Activated effector memory CD4-positive, alpha-beta T cell treated with anti-CD3 and anti-CD28 coated beads, Interleukin-2, amount 50 U/mL, for 16 hours (primary cell): ENCODE results near the gene TAF4.
A peak's percentile ranks its signal among the peaks of the same experiment; 100 is the strongest.
"Not testable (repeated sequence)": the region's sequence is repeated elsewhere in the genome, so short reads cannot be mapped to it uniquely, and the experiment has no call there.

Source experiments
- DNase-seq: peaks from one replicate; pipeline ENCODE4 v3.0.0-alpha.2; 2020

TAF4 gene, protein sequence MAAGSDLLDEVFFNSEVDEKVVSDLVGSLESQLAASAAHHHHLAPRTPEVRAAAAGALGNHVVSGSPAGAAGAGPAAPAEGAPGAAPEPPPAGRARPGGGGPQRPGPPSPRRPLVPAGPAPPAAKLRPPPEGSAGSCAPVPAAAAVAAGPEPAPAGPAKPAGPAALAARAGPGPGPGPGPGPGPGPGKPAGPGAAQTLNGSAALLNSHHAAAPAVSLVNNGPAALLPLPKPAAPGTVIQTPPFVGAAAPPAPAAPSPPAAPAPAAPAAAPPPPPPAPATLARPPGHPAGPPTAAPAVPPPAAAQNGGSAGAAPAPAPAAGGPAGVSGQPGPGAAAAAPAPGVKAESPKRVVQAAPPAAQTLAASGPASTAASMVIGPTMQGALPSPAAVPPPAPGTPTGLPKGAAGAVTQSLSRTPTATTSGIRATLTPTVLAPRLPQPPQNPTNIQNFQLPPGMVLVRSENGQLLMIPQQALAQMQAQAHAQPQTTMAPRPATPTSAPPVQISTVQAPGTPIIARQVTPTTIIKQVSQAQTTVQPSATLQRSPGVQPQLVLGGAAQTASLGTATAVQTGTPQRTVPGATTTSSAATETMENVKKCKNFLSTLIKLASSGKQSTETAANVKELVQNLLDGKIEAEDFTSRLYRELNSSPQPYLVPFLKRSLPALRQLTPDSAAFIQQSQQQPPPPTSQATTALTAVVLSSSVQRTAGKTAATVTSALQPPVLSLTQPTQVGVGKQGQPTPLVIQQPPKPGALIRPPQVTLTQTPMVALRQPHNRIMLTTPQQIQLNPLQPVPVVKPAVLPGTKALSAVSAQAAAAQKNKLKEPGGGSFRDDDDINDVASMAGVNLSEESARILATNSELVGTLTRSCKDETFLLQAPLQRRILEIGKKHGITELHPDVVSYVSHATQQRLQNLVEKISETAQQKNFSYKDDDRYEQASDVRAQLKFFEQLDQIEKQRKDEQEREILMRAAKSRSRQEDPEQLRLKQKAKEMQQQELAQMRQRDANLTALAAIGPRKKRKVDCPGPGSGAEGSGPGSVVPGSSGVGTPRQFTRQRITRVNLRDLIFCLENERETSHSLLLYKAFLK

GRCh38 chr20:62065674-62066338 is at the start of gene TAF4:
Gene TAF4 (minus strand): TSS chr20:62065881. CDS start chr20:62065810, 71 bp downstream.
- peak; percentile 94 for DNase-seq

- DNase-seq = no peak
These were observed 49.2 kb upstream of the TAF4 start for GRCh38 chr20:62114894-62115293.

- no peak for DNase-seq
These were observed 46.7 kb upstream of the TAF4 start for GRCh38 chr20:62112368-62112767.

GRCh38 chr20:62111148-62111547 is 45.5 kb upstream of the TAF4 start:
- DNase-seq = no peak

DNA sequence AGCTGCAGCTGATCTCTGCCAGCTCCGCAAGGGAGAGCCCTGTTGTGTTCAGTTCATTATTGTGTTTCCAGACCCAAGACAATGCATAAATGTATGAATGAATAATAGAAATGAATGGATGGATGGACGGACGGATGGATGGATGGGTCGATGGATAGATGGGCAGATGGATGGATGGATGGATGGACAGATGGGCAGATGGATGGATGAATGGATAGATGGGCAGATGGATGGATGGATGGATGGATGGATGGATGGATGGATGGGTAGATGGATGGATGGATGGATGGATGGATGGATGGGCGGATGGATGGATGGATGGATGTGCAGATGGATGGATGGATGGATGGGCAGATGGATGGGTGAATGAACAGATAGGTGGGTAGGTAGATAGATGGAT is 39.9 kb upstream of the TAF4 start:
- DNase-seq = no peak

GRCh38 chr20:62104791-62105345 is 39.2 kb upstream of the TAF4 start:
- no peak for DNase-seq

GRCh38 chr20:62104234-62104789 is 38.6 kb upstream of the TAF4 start:
- DNase-seq = no peak

DNA sequence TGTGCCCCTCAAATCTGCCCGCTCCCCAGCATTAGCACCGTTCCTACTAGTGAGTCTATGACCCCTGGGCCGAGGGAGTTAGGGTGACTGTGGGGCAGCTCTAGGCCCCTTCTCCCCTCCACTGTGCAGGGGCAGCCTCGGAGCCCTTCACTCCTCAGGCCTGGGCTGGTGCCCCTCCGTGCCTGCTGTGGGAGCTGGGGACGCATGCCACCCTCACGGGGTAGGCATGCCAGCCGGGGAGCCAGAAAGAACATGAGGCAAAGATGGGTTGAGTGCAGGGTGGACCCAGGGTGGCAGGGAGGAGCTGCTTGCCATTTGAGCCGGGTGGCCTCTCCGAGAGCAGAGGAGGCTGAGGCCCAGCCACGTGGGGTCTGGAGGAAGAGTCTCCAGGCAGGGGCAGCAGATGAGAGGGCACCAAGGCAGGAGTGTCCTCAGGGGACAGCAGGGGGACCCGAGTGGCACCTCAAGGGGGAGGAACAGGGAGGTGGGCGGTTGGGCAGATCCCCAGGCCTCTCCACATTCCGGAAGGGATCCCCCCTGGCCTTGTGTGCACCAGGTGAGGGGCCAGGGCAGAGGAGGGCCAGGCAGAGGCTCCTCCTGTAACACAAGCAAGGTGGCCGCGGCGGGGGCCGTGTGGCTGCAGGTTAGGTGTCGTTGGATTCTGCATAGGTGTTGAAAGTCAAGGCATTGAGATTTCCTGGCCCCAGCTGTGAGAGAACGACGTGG is 38.0 kb upstream of the TAF4 start:
- DNase-seq = no peak

- no peak for DNase-seq
These were observed 35.4 kb upstream of the TAF4 start for GRCh38 chr20:62101078-62101477.

GRCh38 chr20:62097881-62098407 is 32.3 kb upstream of the TAF4 start:
- DNase-seq = no peak

DNA sequence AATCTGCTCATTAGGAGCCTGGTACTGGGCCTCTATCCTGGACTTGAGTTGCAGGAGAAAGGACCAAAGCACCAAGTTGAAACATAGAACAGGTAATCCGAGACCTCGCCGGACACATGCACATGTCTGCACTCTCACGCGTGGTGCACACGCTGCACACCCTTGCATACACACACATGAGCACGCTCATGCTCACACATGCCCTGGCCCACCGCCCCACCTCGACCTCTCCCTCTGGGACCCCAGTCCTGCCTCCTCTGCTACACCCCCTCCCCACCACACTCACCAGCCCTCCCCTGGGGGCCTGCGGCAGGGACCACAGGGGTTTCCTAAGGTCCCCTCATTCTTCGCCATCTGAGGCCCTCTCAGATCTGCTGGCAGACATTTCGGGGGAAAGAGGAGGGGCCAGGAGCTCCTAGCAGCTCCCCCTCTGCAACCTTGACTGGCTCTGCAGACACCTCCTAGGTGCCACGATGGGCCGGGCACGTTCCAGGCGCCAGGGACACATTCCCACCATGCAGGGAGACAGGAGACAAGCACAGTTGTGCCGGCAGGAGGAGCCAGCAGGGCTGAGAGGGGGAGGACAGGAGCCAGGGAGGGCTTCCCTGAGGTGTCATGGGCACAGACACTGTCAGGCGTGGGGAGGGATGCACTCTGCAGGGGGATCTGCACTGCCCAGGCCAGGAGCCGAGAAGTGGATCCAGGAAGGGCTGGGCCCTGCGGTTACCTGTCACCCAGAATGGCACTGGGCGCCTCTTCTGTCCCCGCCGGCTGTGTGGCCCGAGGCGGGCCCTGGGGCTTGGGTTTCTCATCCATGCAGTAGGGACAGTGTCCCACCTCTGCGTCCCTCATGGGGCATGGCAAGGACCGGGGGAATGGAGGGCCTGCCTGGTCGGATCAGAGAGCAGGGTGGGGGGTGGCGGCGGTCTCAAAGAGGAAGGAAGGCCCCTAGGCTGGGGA is 31.0 kb upstream of the TAF4 start:
- DNase-seq = no peak

- DNase-seq = no peak
These were observed 23.7 kb upstream of the TAF4 start for GRCh38 chr20:62089393-62089792.

DNA sequence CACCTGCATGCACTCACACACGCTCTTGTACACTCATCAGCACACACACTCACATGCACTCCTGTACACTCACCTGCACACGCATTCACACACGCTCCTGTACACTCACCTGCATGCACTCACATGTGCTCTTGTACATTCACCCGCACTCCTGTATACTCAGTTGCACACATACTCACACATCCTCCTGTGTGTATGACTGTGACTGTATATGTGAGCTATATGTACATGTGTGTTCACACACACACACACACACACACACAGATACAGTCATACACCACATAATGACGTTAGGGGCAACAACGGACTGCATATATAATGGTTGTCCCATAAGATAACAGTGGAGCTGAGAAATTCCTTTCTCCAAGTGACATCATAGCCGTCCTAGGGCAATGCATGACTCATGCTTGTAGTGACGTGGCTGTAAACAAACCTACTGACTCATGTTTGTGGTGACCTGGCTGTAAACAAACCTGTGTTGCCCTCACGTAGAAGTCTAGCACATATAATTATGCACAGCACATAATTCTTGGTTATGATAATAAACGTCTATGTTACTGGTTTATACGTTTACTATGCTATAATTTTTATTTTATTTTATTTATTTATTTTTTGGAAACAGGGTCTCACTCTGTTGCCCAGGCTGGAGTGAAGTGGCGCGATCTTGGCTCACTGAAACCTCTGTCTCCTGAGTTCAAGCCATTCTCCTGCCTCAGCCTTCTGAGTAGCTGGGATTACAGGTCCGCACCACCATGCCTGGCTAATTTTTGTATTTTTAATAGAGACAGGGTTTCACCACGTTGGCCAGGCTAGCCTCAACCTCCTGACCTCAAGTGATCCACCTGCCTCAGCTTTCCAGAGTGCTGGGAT is 22.8 kb upstream of the TAF4 start:
- DNase-seq = no peak

DNA sequence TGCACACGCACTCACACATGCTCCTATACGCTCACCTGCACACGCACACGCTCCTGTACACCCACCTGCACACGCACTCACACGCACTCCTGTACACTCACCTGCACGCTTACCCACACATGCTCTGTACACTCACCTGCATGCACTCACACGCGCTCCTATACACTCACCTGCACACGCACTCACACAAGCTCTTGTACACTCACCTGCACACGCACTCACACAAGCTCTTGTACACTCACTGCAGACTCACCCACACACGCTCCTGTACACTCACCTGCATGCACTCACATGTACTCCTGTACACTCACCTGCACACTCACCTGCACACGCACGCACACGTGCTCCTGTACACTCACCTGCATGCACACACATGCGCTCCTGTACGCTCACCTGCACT is 22.0 kb upstream of the TAF4 start:
- no peak for DNase-seq

- no peak for DNase-seq
These were observed 21.5 kb upstream of the TAF4 start for GRCh38 chr20:62087227-62087626.

GRCh38 chr20:62085206-62085605 is 19.5 kb upstream of the TAF4 start:
- DNase-seq = no peak

GRCh38 chr20:62084224-62084623 is 18.5 kb upstream of the TAF4 start:
- not testable (repeated sequence) for DNase-seq

DNA sequence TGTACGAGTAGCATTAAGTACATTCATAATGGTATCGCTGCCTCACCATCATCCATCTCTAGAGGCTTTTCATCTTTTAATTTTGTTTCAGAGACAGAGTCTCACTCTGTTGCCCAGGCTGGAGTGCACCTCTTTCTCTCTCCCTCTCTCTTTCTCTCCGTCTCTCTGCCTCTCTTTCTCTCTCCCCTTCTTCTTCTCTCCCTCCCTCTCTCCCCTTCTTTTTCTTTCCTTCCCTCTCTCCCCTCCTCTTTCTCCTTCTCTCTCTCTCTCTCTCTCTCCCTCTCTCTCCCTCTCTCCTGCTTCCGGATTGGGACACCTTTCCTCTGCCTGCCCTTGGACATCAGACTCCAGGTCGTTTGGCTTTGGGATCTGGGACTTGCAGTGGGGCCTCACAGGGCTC is 17.6 kb upstream of the TAF4 start:
- DNase-seq = no peak
